GM12873 (cell line): Measurements from ENCODE around the gene CX3CR1.

Source experiments
- TF ChIP-seq, protein P1 (sequence below): IDR thresholded peaks from 2 replicates; pipeline ENCODE4 v1.5.1; 2012; ENCODE audit warnings: low read depth, mild to moderate bottlenecking, moderate library complexity, low read length, control low read depth; ENCODE audit not compliant: insufficient read depth; ENCODE audit errors: missing control alignments

CX3CR1 gene

DNA sequence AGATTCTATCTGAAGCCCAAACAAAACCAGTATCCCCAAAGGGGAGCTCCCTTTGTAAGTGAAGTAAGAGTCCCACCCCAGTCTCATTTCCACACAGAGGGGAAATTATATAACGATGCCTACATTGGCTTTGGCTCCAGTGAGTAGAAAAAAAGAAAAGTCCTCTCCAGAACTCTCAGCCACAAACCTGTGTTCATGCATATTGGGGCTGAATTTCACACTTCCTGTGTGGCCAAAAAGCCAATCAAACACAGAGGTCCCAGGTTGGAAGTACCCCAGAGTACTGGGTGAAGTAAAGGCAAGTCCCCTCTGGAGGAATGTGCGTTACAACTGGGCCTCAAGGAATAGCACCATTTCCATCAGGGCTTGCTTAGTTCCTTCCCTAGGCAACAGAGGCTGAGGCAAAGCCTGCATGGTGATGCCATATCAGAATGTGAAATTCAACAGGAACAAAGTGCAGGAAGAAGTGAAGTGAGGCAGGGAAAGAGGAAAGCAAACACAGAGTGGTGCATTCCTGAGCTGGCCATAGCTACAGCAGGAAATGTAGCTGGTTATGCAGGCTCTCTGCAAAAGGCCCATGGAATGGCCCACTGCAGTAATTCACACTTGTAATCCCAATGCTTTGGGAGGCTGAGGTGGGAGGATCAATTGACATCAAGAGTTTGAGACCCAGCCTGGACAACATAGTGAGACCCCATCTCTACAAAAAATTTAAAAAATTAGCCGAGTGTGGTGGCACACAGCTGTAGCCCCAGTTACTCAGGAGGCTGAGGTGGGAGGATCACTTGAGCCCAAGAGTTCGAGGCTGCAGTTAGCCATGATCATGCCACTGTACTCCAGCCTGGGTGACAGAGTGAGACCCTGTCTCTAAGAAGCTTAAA is 16.6 kb upstream of the CX3CR1 start:
- TF ChIP-seq, protein P1, sequence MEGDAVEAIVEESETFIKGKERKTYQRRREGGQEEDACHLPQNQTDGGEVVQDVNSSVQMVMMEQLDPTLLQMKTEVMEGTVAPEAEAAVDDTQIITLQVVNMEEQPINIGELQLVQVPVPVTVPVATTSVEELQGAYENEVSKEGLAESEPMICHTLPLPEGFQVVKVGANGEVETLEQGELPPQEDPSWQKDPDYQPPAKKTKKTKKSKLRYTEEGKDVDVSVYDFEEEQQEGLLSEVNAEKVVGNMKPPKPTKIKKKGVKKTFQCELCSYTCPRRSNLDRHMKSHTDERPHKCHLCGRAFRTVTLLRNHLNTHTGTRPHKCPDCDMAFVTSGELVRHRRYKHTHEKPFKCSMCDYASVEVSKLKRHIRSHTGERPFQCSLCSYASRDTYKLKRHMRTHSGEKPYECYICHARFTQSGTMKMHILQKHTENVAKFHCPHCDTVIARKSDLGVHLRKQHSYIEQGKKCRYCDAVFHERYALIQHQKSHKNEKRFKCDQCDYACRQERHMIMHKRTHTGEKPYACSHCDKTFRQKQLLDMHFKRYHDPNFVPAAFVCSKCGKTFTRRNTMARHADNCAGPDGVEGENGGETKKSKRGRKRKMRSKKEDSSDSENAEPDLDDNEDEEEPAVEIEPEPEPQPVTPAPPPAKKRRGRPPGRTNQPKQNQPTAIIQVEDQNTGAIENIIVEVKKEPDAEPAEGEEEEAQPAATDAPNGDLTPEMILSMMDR: no peak

DNA sequence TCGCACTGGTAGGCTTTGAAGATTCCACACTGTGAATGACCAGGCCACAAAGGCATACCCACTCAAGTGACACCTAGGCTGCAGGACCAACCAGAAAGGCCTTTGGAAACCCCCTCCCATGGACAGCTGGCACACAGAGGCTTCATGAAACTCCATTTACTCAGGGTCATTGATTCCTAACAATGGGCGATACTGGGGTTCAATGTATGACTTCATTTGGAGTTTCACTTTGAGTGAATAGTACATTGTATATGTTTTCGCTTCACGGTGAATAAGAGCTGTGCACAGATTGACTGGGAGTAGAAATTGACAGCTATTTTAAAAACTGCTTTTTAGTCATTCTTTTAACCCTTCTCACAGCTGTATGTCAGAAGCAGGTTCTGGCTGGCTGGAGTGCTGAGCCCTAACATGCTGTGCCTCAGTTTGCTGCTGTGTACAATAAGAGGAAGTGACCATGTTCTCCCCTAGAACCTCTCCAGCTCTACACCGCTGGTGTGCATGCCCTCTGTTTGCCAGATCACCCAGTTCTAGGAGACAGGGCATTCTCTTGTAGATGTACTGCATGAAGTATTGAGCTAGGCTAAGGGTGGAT is 15.4 kb upstream of the CX3CR1 start:
- TF ChIP-seq, protein P1: no peak

DNA sequence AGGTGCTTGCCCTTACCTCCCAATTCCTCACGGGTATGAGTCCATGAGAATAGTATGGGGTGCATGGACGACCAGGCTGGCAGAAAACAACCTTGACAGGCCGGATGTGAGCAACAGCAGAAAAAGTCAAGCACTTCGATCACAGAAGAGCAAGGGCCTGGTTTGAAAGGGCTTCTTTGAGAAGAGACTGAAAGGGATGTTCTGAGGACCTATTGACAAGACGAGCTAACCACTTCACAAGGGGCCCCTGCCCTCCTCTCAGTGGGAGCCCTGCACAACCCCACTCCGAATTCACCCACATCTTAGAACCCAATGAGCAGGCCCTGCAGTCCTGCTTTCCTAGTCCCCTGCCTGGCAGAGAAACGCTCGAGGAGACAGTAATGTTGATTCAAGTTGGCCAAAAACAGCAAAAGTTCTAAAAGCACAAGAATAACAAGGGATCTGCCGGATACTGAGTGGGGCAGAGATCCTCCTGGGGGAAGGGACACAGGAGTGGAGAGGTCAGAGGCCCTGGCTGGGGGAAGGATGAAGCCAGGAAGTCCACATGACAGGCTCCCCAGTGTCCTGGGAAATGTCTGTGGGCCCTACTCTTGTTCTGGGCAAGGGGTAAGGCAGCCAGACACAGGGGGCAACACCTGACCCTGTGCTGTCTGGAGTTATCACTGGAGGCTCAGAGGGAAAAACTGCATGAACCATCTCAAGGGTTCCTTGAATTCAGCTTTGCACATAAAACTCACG is 14.8 kb upstream of the CX3CR1 start:
- TF ChIP-seq, protein P1: no peak

DNA sequence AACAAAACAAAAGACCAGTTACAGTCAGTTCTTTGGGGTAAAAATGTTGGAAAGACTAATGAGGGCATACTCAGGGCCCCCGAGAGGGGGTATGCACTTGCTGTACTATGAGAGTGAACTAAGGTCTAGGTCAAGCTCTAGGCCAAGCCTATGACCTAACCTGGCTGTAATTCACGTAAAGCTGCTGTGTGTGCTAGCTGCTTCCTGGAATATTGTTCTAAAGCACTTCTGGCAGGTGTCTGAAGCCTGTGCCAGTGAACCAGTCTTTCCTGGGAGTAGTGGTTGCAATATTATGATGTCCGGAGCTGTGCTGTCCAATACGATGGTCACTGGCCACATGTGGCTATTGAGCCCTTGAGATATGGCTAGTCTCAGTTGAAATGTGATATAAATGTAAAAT is 13.1 kb upstream of the CX3CR1 start:
- TF ChIP-seq, protein P1: no peak

DNA sequence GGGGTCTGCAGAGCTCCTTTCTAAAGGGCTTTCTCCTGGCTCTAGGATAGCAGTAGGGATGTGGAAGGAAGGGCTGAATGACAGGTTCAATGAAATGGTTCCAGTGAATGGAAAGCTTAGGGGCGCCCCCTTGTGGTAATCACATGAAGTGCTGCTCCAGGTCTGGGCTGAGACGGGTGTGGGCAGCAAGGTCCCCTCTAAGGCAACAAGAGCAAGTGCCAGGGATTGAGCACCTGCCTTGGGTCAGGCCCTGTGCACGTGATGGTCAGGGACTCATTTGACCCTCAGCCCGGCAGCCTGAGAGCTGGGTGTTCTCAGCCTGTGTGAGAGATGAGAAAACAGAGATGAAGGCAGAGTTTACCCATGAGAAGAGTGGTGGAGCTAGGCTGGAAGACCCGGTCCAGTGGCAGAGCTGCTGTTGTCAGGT is 12.1 kb upstream of the CX3CR1 start:
- TF ChIP-seq, protein P1: peak; percentile 94

DNA sequence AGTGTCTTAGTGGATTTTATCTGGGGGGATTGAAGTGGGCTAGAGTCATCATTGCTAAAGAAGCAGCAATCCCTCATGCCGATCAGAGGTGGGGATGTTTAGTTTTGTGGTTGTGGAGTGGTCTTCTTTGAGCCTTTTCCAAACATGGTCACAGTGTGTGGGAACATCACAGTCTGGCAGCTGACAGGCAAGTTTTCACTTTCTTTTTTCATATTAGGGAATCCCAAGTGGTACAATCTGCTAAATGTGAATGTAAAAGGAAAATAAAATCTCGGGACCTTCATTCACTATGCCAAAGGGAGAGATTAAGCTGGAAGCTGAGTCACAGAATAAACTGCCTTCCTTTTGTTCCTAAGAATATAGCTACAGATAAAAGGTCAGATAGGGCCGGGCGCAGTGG is 10.4 kb upstream of the CX3CR1 start:
- TF ChIP-seq, protein P1: no peak

DNA sequence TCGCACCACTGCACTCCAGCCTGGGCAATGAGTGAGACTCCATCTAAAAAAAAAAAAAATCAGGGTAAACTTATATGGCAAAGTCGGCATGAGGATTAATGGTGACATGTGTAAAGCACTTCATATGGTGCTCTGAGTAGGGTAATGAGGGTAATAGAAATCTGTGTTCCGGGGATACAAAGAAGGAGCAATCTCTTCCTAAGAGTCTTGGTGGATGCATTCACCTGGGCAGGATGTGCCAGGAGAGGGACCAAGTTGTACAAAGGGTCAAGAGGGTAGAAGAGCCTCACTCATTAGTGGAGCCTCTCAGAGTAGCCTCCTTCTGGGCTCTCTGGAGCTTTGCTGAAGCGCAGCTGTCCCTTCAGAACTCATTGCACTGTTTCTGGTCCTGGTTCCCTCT is 9.3 kb upstream of the CX3CR1 start:
- TF ChIP-seq, protein P1: no peak
